Sigmoid colon (tissue), 7 donors: ENCODE results near the gene KRTAP12-4. TPM values are rescaled to one million over a fixed set of nuclear protein-coding genes. Genes with fewer than 3 reads are reported as not detected.

Experiments used
- DNase-seq: peaks from one replicate; pipeline ENCODE4 v3.0.0-alpha.2; 2019
- H3K27ac ChIP-seq, 4 donors: fragments of 200-600 bp; sonication (generic); one replicate each; pipeline ENCODE4 v1.5.1; 2016 to 2019; ENCODE audit warnings: mild to moderate bottlenecking in 1 of 4
- H3K27me3 ChIP-seq, 3 donors: fragments of 200-600 bp; sonication (generic); one replicate each; pipeline ENCODE4 v1.5.1; 2019; ENCODE audit warnings: mild to moderate bottlenecking in 1 of 3
- H3K36me3 ChIP-seq, 4 donors: fragments of 200-600 bp; sonication (generic); one replicate each; pipeline ENCODE4 v1.5.1; 2016 to 2019
- H3K4me1 ChIP-seq, 4 donors: fragments of 200-600 bp; sonication (generic); one replicate each; pipeline ENCODE4 v1.5.1; 2017 to 2019
- H3K4me3 ChIP-seq, 4 donors: fragments of 200-600 bp; sonication (generic); one replicate each; pipeline ENCODE4 v1.5.1; 2017 to 2019; ENCODE audit warnings: mild to moderate bottlenecking in 2 of 4, moderate library complexity in 1 of 4
- H3K9me3 ChIP-seq, 4 donors: fragments of 200-600 bp in 3 of 4; sonication (generic) in 3 of 4; one replicate each; pipeline versions ENCODE4 v1.5.1 to v1.6.1; 2013 to 2019
- CTCF ChIP-seq, 4 experiments: fragments of 450-650 bp in 3 of 4; fragments of 200-600 bp in 1 of 4; IDR thresholded peaks; one replicate each; pipeline ENCODE4 v1.5.1; 2016 to 2019; ENCODE audit warnings: antibody characterized with exemption in 4 of 4, mild to moderate bottlenecking in 3 of 4, moderate library complexity in 2 of 4
- EP300 ChIP-seq, 4 donors: sonication (generic); formaldehyde crosslinking; IDR thresholded peaks; one replicate each; pipeline ENCODE4 v1.6.1; 2017; ENCODE audit warnings: antibody characterized with exemption in 4 of 4
- POLR2A ChIP-seq, 2 donors: fragments of 450-650 bp; IDR thresholded peaks; one replicate each; pipeline ENCODE4 v1.6.1; 2016; ENCODE audit warnings: antibody characterized with exemption in 2 of 2, mild to moderate bottlenecking in 2 of 2, moderate library complexity in 2 of 2
- POLR2AphosphoS5 ChIP-seq, 4 donors: sonication (generic); formaldehyde crosslinking; IDR thresholded peaks; one replicate each; pipeline ENCODE4 v1.6.1; 2017; ENCODE audit warnings: antibody characterized with exemption in 4 of 4
- WGBS, 2 donors: extraction: QIAGEN DNeasy Blood & Tissue Kit; methylation state at CpG; one replicate each; pipeline ENCODE4 v1.1.7; 2013; 5-methylcytosine and 5-hydroxymethylcytosine counted together
- intact Hi-C: fragments of 100-400 bp; cut with DNase I; formaldehyde crosslinking; loops from one replicate; pipeline ENCODE4 v1.15.1; 2023
- polyA plus RNA-seq, 3 donors: library from polyadenylated mRNA; stranded (reverse); fragments of 200-250 nt; gene quantifications; one replicate each; pipeline ENCODE4 v1.2.3, GENCODE V29; 2013
- total RNA-seq, 4 donors: library from RNA; depleted of rRNA; stranded (reverse); fragments of >200 nt; gene quantifications; one replicate each; pipeline ENCODE4 v1.1.0, GENCODE V29; 2016
- donor health status: healthy with polysubstance abuse.
- donor health status: Bipolar disorder and iron deficiency.
- donor health status: healthy.

Gene KRTAP12-4
- total and polyA plus RNA-seq, 7 donors, result not detected

GRCh38 chr21:44681861-44682579 is 27.6 kb upstream of the KRTAP12-4 start, which contains the start of gene KRTAP12-1:
KRTAP12-1 (minus strand) TSS chr21:44682163; CDS start chr21:44682123, 40 bp downstream.
- no peaks in the 10 kb centered on the region for H3K4me1 ChIP-seq
- intact Hi-C loops, result no loop called here
- TF ChIP-seq POLR2A (IDR thresholded peaks at IDR 0.05) (no peak), CTCF (IDR thresholded peaks at IDR 0.05) (no peak), POLR2AphosphoS5 (IDR thresholded peaks at IDR 0.05) (no peak), EP300 (IDR thresholded peaks at IDR 0.05) (no peak)
- H3K27me3 ChIP-seq, result peaks cover 0 to 19% (median 5%) of the 10 kb centered on the region in 3 donors
- 73 to 78% methylated on average over 23 of the region's 23 CpGs for WGBS, 2 donors
- no peak for DNase-seq
- H3K27ac ChIP-seq, result no peak within 1 kb of the TSS
- H3K9me3 ChIP-seq, result no peaks in the 10 kb centered on the region
- no peaks in the 10 kb centered on the region for H3K36me3 ChIP-seq
- no peak within 1 kb of the TSS for H3K4me3 ChIP-seq

DNA sequence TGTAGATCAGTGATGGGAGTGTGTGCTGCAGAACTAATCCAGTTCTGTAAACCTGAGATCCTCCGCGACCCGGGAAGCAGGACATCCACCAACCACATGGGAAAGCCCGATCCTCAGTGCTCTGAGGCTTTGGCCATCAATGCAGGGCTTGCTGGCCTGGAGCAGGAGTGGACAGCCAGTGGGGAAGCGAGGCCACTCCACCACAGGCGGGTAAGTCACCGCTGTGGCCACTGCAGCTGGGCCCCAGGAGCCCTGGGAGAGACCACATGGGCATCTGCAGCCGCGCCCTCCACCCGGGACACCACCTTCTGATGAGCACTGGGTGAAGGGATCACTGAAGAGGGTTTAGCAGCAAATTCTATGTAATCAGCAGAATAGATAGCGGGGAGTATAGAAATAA is 26.7 kb upstream of the KRTAP12-4 start:
- no peak overlapping the region for H3K27ac ChIP-seq
- no peaks in the 10 kb centered on the region for H3K36me3 ChIP-seq
- no peaks in the 10 kb centered on the region for H3K9me3 ChIP-seq
- DNase-seq, result no peak
- TF ChIP-seq POLR2A (IDR thresholded peaks at IDR 0.05), result no peak
- TF ChIP-seq POLR2AphosphoS5 (IDR thresholded peaks at IDR 0.05), result no peak
- TF ChIP-seq CTCF (IDR thresholded peaks at IDR 0.05), result no peak
- TF ChIP-seq EP300 (IDR thresholded peaks at IDR 0.05), result no peak
- no peak overlapping the region for H3K4me3 ChIP-seq
- intact Hi-C loops, result no loop called here
- H3K27me3 ChIP-seq, result peaks cover 0 to 11% (median 0%) of the 10 kb centered on the region in 3 donors
- H3K4me1 ChIP-seq, result no peaks in the 10 kb centered on the region
- 70 to 78% methylated on average over 11 of the region's 11 CpGs for WGBS, 2 donors

- 90 to 95% methylated on average over 13 of the region's 13 CpGs for WGBS, 2 donors
- H3K9me3 ChIP-seq, result peaks cover 0 to 3% (median 0%) of the 10 kb centered on the region in 4 donors
- peaks cover 0 to 5% (median 0%) of the 10 kb centered on the region in 3 donors for H3K27me3 ChIP-seq
- H3K27ac ChIP-seq, result no peak overlapping the region
- H3K36me3 ChIP-seq, result no peaks in the 10 kb centered on the region
- no peaks in the 10 kb centered on the region for H3K4me1 ChIP-seq
- intact Hi-C loops, result no loop called here
- TF ChIP-seq CTCF (IDR thresholded peaks at IDR 0.05) (no peak), POLR2A (IDR thresholded peaks at IDR 0.05) (no peak), POLR2AphosphoS5 (IDR thresholded peaks at IDR 0.05) (no peak)
- H3K4me3 ChIP-seq, result no peak overlapping the region
- no peak for DNase-seq
Measured at GRCh38 chr21:44677881-44678280, 23.4 kb upstream of the KRTAP12-4 start.

- TF ChIP-seq POLR2AphosphoS5 (IDR thresholded peaks at IDR 0.05), result no peak
- no peak for TF ChIP-seq POLR2A (IDR thresholded peaks at IDR 0.05)
- no peak for TF ChIP-seq EP300 (IDR thresholded peaks at IDR 0.05)
- TF ChIP-seq CTCF (IDR thresholded peaks at IDR 0.05), result no peak
- no peak for DNase-seq
- peaks cover 0 to 13% (median 0%) of the 10 kb centered on the region in 4 donors for H3K9me3 ChIP-seq
- intact Hi-C loops, result no loop called here
- H3K36me3 ChIP-seq, result no peaks in the 10 kb centered on the region
- peaks cover 0 to 5% (median 0%) of the 10 kb centered on the region in 3 donors for H3K27me3 ChIP-seq
- 94 to 100% methylated on average over 1 of the region's 1 CpG for WGBS, 2 donors
- no peak overlapping the region for H3K4me3 ChIP-seq
- no peaks in the 10 kb centered on the region for H3K4me1 ChIP-seq
- H3K27ac ChIP-seq, result no peak overlapping the region
Measured at GRCh38 chr21:44671911-44672310, 17.5 kb upstream of the KRTAP12-4 start.
